Renal pelvis (tissue), 4 donors: ENCODE data around the gene CPSF6. TPM values are rescaled to one million over a fixed set of nuclear protein-coding genes. Genes with fewer than 3 reads are reported as not detected.
"Not testable (repeated sequence)": the region's sequence is repeated elsewhere in the genome, so short reads cannot be mapped to it uniquely, and the experiment has no call there.

Experiments used
- DNase-seq: peaks from one replicate; pipeline ENCODE4 v3.0.0-alpha.2; 2013
- polyA plus RNA-seq, 3 donors: library from polyadenylated mRNA; unstranded; fragments of 120-200 nt; gene quantifications; one replicate each; pipeline ENCODE4 v1.2.1, GENCODE V29; 2013; ENCODE audit not compliant: insufficient read length in 3 of 3

CPSF6 gene
- polyA plus RNA-seq, 3 donors: 97.5 to 122 (median 118) TPM

DNA sequence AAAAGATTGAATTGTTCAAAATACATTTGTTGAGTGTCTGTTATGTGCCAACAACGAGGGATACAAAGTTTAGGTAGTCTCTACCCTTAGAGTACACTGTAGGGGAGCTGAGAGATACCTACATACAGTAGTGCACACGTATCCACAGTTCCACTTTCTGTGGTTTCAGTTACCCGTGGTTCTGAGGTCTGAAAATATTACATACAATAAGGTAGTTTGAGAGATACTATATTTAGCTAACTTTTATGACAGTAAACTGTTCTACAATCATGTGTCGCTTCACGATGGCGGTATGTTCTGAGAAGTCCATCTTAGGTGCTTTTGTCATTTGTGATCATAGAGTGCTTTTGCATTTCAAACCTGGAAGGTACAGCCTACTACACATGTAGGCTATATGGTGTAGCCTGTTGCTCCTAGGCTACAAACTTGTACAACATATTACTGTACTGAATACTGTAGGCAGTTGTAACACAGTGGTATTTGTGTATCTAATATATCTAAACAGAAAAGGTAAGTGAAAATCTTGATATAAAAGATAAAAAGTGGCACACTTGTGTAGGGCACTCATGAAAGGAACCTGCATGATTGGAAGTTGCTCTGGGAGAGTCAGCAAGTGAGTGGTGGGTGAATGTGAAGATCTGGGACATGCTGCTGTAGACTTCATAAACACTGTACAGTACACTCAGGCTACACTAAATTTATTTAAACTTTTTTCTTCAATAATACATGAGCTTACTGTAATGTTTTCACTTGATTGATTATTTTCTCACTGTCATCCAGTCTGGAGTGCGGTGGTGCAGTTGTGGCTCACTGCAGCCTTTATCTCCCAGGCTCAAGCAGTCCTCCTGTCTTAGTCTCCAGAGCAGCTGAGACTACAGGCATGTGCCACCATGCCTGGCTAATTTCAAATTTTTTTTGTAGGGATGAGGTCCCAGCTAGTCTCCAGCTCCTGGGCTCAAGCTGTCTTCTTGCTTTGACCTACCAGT, 4.0 kb downstream of the CPSF6 start:
- no peak for DNase-seq

DNA sequence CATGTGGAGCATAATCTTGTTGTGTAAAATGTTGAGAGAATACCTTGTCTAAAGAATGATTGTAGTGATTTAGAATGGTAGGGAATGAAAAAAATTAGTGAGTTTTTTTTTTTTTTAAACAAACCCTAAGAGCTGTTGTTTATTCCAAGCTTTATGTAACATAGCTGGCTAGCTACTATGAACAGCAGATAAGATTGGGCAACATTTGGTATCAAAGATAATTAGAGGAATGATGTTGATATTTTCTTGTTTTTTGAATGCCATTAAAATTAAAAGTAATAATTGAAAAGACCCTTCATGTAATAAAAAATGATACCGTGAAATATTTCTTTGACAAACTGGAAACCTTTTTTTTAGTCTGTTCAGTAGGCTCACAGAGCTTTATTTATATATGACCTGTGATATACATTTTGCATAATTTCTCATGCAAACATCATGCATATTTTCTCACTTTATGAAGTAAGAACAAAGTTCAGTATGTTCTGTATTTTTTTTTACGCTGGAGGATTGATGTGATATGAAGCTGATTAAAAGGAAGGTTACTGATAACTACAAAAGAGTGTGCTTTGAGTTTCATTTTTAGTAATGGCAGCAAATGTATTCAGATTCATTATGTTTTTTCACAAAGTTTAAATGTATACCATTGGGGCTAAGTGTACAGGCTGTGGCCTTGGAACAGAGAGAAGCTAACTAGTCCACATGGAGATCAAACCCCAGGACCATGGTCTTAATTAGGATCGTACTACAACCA, 8.1 kb downstream of the CPSF6 start:
- no peak for DNase-seq

- no peak for DNase-seq
These were observed 12.7 kb downstream of the CPSF6 start for GRCh38 chr12:69252033-69252432.

- DNase-seq: no peak
These were observed 14.7 kb downstream of the CPSF6 start for GRCh38 chr12:69254046-69254445.

DNA sequence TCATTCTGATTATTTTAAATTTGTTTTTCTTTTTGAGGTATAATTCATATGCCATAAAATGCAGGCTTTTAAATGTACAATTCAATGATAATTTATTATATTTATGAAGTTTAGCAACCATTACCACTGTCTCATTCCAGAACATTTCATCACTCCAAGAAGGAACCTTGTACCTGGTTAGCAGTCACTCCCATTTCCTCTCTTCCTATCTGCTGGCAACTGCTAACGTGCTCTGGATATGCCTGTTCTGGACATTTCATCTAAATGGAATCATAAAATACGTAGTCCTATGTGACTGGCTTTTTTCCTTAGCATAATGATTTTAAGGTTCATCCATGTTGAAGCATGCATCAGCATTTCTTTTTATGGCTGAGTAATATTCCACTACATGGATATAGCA, 15.5 kb downstream of the CPSF6 start:
- no peak for DNase-seq

DNA sequence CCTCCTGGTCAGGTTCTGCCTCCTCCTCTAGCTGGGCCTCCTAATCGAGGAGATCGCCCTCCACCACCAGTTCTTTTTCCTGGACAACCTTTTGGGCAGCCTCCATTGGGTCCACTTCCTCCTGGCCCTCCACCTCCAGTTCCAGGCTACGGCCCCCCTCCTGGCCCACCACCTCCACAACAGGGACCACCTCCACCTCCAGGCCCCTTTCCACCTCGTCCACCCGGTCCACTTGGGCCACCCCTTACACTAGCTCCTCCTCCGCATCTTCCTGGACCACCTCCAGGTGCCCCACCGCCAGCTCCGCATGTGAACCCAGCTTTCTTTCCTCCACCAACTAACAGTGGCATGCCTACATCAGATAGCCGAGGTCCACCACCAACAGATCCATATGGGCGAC, 19.3 kb downstream of the CPSF6 start:
- no peak for DNase-seq

GRCh38 chr12:69262264-69262974, 23.1 kb downstream of the CPSF6 start:
- no peak for DNase-seq

DNA sequence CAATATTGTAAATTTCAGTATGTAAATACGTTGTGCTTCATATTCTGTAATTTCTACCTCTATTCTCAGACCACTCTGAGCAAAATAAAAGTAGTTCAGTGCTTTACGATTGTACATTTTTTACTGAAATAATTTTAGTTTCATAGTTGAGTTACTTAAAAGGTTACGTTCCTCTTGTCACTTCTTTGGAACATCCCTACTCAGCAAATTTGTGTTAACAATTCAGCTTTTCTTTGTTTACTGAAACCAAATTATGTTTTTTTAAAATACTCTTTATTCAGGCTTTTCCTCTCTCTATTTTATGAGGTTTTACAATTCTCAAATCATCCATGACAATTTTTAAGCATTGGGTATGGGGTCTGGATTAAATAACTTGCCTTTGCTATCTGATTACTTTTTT, 25.8 kb downstream of the CPSF6 start:
- no peak for DNase-seq

GRCh38 chr12:69265633-69266032, 26.3 kb downstream of the CPSF6 start:
- DNase-seq: not testable (repeated sequence)

DNA sequence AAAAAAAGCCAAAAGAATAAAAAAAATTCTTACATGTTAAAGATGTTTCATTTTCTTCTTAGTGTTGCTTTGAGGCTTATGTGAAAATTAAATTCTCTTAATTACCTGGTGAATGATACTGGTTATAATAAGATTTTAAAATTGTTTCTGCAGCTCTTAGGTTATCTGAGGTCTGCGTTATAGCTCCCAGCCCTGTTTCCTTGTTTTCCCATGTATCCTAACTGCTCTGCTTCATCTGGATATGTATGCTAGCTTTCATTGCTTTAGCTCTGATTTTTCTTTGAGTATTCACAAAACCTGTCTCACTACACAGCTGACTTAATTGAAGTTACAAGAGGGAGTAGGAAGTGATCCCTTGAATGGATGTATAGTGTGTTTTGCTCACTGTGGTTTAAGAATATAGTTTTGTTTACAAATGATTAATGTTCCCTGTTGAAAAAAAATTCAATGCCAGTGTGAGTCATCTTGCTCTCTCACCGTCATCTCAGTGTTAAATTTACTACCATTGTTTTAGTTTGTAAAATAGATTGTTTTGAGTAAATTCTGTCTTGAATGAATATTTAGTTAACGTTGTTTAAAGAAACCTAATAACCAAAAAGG, 26.8 kb downstream of the CPSF6 start:
- no peak for DNase-seq

GRCh38 chr12:69269736-69270135, 30.4 kb downstream of the CPSF6 start:
- DNase-seq: no peak

DNA sequence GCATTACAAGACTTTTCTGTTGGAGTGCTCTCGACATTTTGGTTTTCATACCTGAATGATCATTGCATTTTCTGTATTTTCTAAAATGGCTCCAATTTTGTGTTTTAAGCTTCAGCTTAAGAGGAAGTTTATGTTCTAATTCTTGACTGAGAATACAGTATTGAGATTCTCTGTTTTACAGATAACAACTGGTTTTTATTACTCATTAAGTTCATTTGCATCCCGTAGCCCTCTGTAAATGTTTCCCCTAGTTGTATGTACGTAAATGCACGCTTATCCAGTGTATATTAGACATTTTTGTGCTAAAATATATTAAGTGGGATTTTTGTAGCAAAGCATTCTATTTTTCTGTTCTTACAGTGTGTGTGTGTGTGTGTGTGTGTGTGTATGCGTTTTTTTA, 33.1 kb downstream of the CPSF6 start:
- DNase-seq: no peak

GRCh38 chr12:69274861-69275260, 35.5 kb downstream of the CPSF6 start:
- no peak for DNase-seq

DNA sequence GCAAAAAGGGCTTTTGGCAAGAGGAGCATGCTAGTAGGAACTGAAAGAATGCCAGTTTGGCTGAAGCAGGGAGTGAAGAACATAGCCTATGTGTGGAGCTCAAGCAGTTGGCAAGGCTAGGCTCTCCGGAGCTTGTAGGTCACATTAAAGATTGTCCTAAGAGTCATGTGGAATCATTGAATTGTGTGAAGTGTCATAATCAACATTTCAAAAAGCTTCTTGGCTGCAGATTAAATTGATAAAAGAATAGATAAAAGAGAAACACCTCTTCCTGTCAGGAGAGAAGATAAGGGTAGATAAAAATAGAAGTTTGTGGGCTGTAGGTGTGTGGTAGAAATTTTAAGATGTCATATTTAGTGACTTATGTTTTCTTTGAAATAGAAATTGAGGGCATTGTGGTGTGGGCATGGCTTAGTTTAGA, 36.1 kb downstream of the CPSF6 start:
- DNase-seq: no peak

DNA sequence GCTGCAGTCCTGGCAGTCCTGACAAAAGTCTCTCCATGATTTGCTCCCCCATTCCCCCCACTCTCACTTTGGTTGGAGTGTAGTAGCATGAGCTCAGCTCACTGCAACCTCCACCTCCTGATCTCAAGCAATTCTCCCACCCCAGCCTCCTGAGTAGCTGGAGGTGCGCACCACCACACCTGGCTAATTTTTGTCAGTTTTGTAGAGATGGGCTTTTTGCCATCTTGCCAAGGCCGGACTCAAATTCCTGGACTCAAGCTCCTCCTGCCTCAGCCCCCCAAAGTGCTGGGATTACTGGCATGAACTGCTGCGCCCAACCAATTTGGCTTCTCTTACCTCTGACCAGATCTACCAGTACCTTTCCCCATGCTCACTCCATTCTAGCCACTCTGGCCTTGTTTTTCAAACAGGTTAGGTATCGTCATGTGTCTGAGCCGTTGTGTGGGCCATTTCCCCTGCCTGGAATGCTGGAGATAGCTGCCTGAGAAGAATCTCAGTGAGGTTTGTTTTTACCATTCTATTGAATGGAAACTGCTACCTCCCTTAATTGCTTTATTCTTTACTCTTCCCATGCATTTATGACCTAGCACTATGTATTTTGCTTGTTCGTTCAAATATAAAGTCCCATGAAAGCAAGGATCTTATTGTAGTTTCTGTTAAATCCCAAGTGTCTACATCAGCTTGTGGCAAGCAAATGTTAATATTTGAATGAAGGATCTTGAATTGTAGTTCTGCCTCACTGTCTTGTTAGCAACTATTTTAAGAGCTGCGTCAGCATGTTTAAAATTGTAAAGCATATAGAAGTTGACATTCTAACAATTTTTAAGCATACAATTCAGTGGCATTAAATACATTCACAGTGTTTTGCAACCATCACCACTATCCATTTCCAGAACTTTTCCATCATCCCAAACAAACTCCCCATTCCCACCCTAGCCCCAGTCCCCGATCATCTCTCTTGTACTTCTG, 39.7 kb downstream of the CPSF6 start:
- DNase-seq: no peak

GRCh38 chr12:69284131-69284530, 44.8 kb downstream of the CPSF6 start:
- peak; percentile 52 for DNase-seq

DNA sequence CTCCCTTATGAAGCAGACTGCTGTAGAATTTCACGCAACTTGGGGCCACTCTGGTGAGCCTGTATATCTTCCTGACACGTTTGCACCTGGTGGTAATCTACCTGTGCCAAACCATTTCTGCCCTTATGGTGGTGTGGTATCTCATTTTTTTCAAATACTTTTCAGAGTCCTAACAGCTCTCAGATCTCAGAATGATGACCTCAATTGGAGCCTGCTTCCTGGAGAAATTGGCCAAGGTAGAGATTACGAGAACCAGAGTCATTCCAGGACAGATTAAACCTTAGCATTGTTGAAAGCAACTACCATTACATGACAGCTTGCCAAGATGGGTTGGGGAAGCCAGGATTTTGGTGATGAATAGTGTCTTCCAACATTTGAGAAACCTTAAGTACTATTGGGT, 48.2 kb downstream of the CPSF6 start:
- no peak for DNase-seq

GRCh38 chr12:69290545-69291277, 51.3 kb downstream of the CPSF6 start:
- DNase-seq: peak; percentile 76

DNA sequence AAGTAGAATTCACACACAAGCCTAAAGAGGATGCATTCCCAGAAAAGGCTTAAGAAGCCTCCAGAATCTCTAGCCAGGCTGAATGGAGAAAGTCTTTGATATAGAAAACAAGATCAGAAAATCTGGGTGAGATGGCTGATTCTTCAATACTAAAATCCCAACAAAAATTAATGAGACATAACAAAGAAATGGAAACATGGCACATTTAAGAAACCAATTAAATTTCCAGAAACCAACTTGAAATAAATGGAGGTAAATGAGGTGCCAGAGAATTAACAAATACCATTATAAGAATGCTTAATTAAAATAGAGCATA, 51.9 kb downstream of the CPSF6 start:
- DNase-seq: no peak

- DNase-seq: no peak
These were observed 58.8 kb downstream of the CPSF6 start for GRCh38 chr12:69298133-69298532.
